Vagina (tissue), 2 donors: ENCODE measurements around the gene INF2.

Experiments
- POLR2A ChIP-seq, 2 donors: fragments of 450-650 bp; IDR thresholded peaks; one replicate each; pipeline ENCODE4 v1.6.1; 2017; ENCODE audit warnings: antibody characterized with exemption in 2 of 2, mild to moderate bottlenecking in 2 of 2, moderate library complexity in 2 of 2
- TF ChIP-seq, protein P1 (sequence below), 3 experiments: fragments of 450-650 bp in 2 of 3; fragments of 200-600 bp in 1 of 3; sonication (generic) in 1 of 3; IDR thresholded peaks; one replicate each; pipeline ENCODE4 v1.5.1; 2017 to 2019; ENCODE audit warnings: antibody characterized with exemption in 3 of 3, mild to moderate bottlenecking in 2 of 3, moderate library complexity in 2 of 3

DNA sequence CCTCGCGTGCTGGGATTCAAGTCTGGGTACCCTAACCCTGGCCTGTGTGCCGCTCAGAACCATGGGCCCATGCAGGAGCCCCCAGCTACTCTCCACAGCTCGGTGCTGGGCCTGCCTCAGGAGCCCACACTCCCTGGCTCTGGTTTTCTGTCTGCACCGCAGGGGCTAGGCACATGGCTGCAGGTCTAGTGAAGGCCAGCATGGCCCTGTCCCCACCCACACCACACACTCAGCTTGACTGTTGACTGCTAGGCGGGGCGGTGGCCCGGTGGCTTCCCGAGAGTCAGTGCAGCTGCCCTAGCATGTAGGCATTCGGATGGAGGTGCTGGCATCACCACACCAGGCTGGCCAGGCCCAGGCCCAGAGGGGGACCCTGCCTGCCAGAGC, 7.9 kb downstream of the INF2 start:
- TF ChIP-seq, protein P1, sequence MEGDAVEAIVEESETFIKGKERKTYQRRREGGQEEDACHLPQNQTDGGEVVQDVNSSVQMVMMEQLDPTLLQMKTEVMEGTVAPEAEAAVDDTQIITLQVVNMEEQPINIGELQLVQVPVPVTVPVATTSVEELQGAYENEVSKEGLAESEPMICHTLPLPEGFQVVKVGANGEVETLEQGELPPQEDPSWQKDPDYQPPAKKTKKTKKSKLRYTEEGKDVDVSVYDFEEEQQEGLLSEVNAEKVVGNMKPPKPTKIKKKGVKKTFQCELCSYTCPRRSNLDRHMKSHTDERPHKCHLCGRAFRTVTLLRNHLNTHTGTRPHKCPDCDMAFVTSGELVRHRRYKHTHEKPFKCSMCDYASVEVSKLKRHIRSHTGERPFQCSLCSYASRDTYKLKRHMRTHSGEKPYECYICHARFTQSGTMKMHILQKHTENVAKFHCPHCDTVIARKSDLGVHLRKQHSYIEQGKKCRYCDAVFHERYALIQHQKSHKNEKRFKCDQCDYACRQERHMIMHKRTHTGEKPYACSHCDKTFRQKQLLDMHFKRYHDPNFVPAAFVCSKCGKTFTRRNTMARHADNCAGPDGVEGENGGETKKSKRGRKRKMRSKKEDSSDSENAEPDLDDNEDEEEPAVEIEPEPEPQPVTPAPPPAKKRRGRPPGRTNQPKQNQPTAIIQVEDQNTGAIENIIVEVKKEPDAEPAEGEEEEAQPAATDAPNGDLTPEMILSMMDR (IDR thresholded peaks at IDR 0.05) = no peak
- TF ChIP-seq POLR2A (IDR thresholded peaks at IDR 0.05) = no peak
